Gastrocnemius medialis (tissue), 4 donors: ENCODE data around the gene MACROD2.

ENCODE experiments used
- CTCF ChIP-seq, 5 experiments: fragments of 450-650 bp in 3 of 5; fragments of 200-600 bp in 2 of 5; sonication (generic) in 2 of 5; IDR thresholded peaks in 4 of 5; conservative IDR thresholded peaks in 1 of 5; 1 replicate in 4 of 5; 2 replicates in 1 of 5; pipeline ENCODE4 v1.5.1; 2016 to 2019; ENCODE audit warnings: antibody characterized with exemption in 5 of 5, mild to moderate bottlenecking in 3 of 5, moderate library complexity in 3 of 5
- POLR2A ChIP-seq, 2 donors: fragments of 450-650 bp; IDR thresholded peaks; one replicate each; pipeline ENCODE4 v1.6.1; 2017; ENCODE audit warnings: antibody characterized with exemption in 2 of 2, mild to moderate bottlenecking in 2 of 2, moderate library complexity in 2 of 2

DNA sequence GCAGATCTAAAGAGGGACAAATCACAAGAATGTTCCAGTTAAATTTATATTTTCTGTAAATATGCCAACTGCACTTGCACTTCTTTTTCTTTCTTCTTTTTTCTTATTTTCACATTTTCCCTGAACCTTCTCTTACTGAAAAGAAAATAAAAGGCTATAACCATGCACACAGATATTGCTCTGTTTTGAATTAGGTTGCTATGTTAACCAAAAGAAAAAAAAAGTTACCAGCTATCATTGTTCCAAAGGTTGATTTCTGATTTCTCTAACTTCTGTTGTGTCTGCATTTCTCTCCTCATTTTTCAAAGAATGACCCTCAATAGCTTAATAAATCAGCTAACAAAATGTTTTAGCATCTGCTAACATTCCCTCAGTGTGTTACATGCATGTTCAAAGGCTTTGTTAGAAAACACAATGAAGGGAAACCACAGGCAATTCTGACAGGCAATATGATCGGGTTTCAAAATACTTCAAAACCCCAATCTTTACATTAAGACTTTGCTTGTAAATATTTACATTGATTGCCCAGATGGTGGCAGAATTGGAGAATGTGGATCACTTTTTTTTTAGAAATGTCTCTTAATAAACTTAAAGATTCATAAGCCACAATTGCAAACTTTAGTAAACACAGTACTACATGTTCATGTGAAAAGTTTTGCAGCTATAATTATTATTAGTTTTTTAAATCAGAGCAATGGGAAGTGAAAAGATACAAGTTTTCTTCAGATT is 1270.4 kb downstream of the MACROD2 start:
- no peak for TF ChIP-seq CTCF (IDR thresholded peaks at IDR 0.05 in 4 of 5, conservative IDR thresholded peaks at IDR 0.05 in 1 of 5)
- TF ChIP-seq POLR2A (IDR thresholded peaks at IDR 0.05), result no peak
